Measurements from ENCODE around the gene SGMS2. TPM values are rescaled to one million over a fixed set of nuclear protein-coding genes. Genes with fewer than 3 reads are reported as not detected.
A peak's percentile ranks its signal among the peaks of the same experiment; 100 is the strongest.

The SGMS2 gene
- total and polyA plus RNA-seq, 12 donors = 2.3 to 36.9 (median 25.2) TPM

DNA sequence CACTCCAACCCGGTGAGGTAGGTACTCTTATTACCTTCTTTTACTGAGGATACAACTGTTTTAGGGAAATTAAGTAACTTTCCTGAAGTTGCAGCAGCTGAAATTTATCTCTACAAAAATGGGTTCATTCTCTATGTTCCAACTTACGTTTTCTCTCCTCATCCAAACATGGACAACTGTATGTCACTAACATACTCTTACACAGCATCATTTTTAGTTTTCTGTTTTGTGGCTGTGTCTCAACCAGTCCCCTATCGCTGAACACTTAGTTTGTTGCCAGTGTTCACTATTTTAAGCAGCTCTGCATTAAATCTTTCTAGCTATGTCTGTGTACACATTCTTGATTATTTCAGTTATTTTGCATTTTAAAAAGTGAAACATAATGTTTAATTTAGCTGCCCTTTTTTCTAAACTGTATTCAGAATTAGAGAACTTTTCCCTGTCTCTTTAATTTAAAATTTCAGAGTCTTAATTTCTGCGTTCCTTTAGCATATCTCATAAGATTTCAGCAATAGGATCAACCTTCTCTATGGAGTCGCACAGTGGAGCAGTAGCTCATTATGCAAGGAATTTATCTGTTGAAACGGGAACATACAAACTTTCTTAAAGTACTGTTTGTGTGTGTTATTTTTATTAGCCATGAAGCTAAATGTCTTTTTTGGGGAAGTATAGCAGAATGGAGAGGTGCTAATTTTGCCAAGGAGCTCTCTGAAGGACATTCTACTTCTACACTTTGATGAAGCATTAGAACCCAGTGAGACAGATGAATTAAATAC is 3.8 kb downstream of the SGMS2 start:
- no peak for DNase-seq
- H3K4me1 ChIP-seq = peaks cover 0 to 44% (median 26%) of the 10 kb centered on the region in 9 donors
- H3K27ac ChIP-seq = no peak overlapping the region

DNA sequence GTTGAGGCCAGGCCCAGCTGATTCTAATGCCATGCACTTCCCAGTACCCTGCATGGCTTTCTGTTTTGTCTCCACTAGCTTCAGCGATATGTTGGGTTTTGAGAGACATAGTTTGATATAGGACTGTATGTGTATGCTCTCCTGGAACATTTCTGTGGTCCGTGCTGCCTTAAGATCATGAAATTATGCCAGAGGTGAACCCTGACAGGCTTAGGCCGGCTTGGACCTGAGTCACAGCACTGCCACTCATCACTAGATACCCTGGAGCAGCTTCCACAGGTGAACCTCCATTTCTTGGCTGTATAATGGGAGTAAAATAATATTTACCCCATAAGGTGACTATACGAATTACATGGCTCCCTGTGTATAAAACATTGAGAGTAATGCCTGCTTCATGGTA is 6.4 kb downstream of the SGMS2 start:
- no peak overlapping the region for H3K4me3 ChIP-seq
- H3K27me3 ChIP-seq = no peaks in the 10 kb centered on the region
- ATAC-seq = peak in 5 of 8 donors; percentile 21 to 35 (median 33)
- H3K9me3 ChIP-seq = peaks cover 0 to 6% (median 0%) of the 10 kb centered on the region in 11 donors
- TF ChIP-seq, protein P1, sequence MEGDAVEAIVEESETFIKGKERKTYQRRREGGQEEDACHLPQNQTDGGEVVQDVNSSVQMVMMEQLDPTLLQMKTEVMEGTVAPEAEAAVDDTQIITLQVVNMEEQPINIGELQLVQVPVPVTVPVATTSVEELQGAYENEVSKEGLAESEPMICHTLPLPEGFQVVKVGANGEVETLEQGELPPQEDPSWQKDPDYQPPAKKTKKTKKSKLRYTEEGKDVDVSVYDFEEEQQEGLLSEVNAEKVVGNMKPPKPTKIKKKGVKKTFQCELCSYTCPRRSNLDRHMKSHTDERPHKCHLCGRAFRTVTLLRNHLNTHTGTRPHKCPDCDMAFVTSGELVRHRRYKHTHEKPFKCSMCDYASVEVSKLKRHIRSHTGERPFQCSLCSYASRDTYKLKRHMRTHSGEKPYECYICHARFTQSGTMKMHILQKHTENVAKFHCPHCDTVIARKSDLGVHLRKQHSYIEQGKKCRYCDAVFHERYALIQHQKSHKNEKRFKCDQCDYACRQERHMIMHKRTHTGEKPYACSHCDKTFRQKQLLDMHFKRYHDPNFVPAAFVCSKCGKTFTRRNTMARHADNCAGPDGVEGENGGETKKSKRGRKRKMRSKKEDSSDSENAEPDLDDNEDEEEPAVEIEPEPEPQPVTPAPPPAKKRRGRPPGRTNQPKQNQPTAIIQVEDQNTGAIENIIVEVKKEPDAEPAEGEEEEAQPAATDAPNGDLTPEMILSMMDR (IDR thresholded peaks at IDR 0.05) = no peak
- 82 to 91% methylated on average over 4 of the region's 4 CpGs for WGBS, 2 donors
- no peak overlapping the region for H3K27ac ChIP-seq
- H3K36me3 ChIP-seq = peaks cover 0 to 5% (median 0%) of the 10 kb centered on the region in 9 donors
- H3K4me1 ChIP-seq = peaks cover 0 to 33% (median 21%) of the 10 kb centered on the region in 9 donors
- intact Hi-C loops (cut with DNase I) = no loop called here
- no peak for DNase-seq

More for the DNA sequence above, 3.8 kb downstream of the SGMS2 start:
- H3K27me3 ChIP-seq = peaks cover 0 to 12% (median 0%) of the 10 kb centered on the region in 7 donors
- intact Hi-C loops (cut with DNase I) = loop anchor here in 4 of 10 donors (5.0 to 10.0 kb wide), 5 partner anchors 34 to 166 kb away; no protein-coding TSS in a partner anchor
- TF ChIP-seq, protein P1 (IDR thresholded peaks at IDR 0.05) = no peak
- ATAC-seq = no peak
- peaks cover 0 to 1% (median 0%) of the 10 kb centered on the region in 11 donors for H3K9me3 ChIP-seq
- 82 to 88% methylated on average over 6 of the region's 6 CpGs for WGBS, 2 donors
- no peak overlapping the region for H3K4me3 ChIP-seq
- peaks cover 0 to 4% (median 0%) of the 10 kb centered on the region in 9 donors for H3K36me3 ChIP-seq

DNA sequence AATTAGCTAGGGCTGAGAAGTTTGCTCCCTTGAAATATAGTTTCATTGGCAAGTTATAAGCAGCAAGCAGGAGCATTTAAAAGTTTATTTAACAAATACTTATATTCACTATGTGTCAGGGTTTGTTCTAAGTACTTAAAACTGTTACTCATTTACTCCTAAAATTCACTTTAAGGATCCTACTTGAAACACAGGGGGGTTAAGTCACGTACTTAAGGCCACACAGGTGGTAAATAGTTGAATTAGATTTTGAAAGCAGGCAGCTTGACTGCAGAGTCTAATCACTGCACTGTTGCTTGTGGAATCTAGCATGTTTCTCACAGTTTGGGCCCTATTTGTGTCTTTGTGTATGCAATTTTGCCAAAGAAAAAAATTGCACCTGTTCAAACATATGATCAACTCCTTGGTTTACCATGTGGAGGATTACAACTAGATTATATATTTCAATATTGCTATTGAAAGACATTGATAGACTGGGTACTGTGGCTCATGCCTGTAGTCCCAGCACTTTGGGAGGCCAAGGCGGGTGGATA is 7.6 kb downstream of the SGMS2 start:
- H3K27ac ChIP-seq = no peak overlapping the region
- WGBS, 2 donors = 87% methylated on average over 2 of the region's 2 CpGs
- TF ChIP-seq, protein P1 (IDR thresholded peaks at IDR 0.05) = no peak
- DNase-seq (no peak), ATAC-seq (no peak)
- peaks cover 0 to 6% (median 0%) of the 10 kb centered on the region in 11 donors for H3K9me3 ChIP-seq
- H3K27me3 ChIP-seq = no peaks in the 10 kb centered on the region
- intact Hi-C loops (cut with DNase I) = no loop called here
- peaks cover 0 to 5% (median 0%) of the 10 kb centered on the region in 9 donors for H3K36me3 ChIP-seq
- no peak overlapping the region for H3K4me3 ChIP-seq
- H3K4me1 ChIP-seq = peaks cover 0 to 34% (median 10%) of the 10 kb centered on the region in 9 donors

DNA sequence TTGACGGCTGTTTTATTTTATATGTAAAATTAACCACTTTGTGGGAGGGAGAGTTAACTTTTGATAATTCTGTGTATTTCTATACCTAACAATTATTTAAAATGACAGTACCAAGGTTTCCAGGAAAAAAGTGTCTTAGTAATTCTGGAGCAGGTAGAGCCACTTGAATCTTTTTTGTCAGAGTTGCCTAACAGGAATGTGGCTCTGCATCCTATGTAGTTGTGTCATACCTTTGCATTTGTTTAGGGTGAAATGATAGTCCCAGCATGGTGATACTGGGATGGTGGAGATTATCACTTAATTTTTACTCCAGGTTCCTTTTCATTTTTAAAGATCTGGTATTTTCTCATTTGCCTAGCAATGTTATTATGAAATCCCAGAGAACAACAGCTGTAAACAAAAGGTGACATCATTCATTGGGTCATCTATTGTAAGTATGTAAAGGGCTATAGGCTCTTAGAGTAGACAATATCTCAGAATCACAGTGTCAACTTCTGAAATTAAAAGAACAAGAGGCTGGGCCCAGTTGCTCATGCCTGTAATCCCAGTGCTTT is 9.6 kb downstream of the SGMS2 start:
- DNase-seq = no peak
- TF ChIP-seq, protein P1 (IDR thresholded peaks at IDR 0.05) = no peak
- H3K4me3 ChIP-seq = no peak overlapping the region
- intact Hi-C loops (cut with DNase I) = no loop called here
- no peak overlapping the region for H3K27ac ChIP-seq
- ATAC-seq = no peak
- H3K4me1 ChIP-seq = peaks cover 0 to 48% (median 14%) of the 10 kb centered on the region in 9 donors
- peaks cover 0 to 6% (median 0%) of the 10 kb centered on the region in 11 donors for H3K9me3 ChIP-seq
- peaks cover 0 to 5% (median 0%) of the 10 kb centered on the region in 9 donors for H3K36me3 ChIP-seq
- H3K27me3 ChIP-seq = no peaks in the 10 kb centered on the region
- 95% methylated on average over 1 of the region's 1 CpG for WGBS, 2 donors

Data from heart right ventricle (tissue), 16 donors.